Activated CD8-positive, alpha-beta memory T cell treated with anti-CD3 and anti-CD28 coated beads for 36 hours (primary cell): ENCODE data around the gene RPS26. TPM values are rescaled to one million over a fixed set of nuclear protein-coding genes. Genes with fewer than 3 reads are reported as not detected.

Experiments
- CTCF ChIA-PET: fragments of 350-600 bp; sonication (Branson Sonifier 250); formaldehyde crosslinking; loops from one replicate; lab custom pipeline; 2021; ENCODE audit warnings: antibody characterized with exemption; lab: Charles Lee
- POLR2A ChIA-PET: fragments of 350-600 bp; sonication (Branson Sonifier 250); formaldehyde crosslinking; loops from one replicate; lab custom pipeline; 2021; ENCODE audit warnings: antibody characterized with exemption; lab: Charles Lee
- total RNA-seq, 2 experiments: library from RNA; stranded (reverse); gene quantifications; one replicate each; pipeline ENCODE4 v1.2.3, GENCODE V29; 2021

Gene RPS26
- total RNA-seq, 2 experiments from 2014 or later: 44.3 to 47.0 TPM

GRCh38 chr12:56086608-56087007 lies 44.9 kb downstream of the RPS26 start:
- POLR2A ChIA-PET: interaction anchor here (0.6 kb wide), 1 partner anchor 65 kb away, joined by 4 read pairs; the partner anchor contains the start of gene MYL6B
- CTCF ChIA-PET: interaction anchor here (0.5 to 1.4 kb wide), 5 partner anchors 20 to 348 kb away, joined by 3 to 4 read pairs (median 3); no protein-coding TSS in a partner anchor

- POLR2A ChIA-PET: no interaction called here
- CTCF ChIA-PET: interaction anchor here (0.6 to 0.7 kb wide), 2 partner anchors 23 to 166 kb away, joined by 3 read pairs; no protein-coding TSS in a partner anchor
Measured at GRCh38 chr12:56087220-56087619, 45.5 kb downstream of the RPS26 start.

Other genes with a start within 250 kb of the RPS26 start
- gene SARNP, start 224.2 kb upstream of the RPS26 start, total RNA-seq: 10 to 100 TPM; 92.5 to 94.3 TPM
- 10 to 100 TPM; 39.6 to 41.0 TPM for gene ORMDL2, start 223.9 kb upstream of the RPS26 start, total RNA-seq
- 10 to 100 TPM; 37.6 to 38.9 TPM for gene DNAJC14, start 212.3 kb upstream of the RPS26 start, total RNA-seq
- gene MMP19, start 199.0 kb upstream of the RPS26 start, total RNA-seq: not detected
- gene PYM1, start 114.0 kb upstream of the RPS26 start, total RNA-seq: 10 to 100 TPM; 34.8 to 36.2 TPM
- gene DGKA, start 110.8 kb upstream of the RPS26 start, total RNA-seq: 100 to 1,000 TPM; 199 to 219 TPM
- under 1 TPM; 0.46 to 0.50 TPM for gene PMEL, start 75.9 kb upstream of the RPS26 start, total RNA-seq
- gene CDK2, start 75.1 kb upstream of the RPS26 start, total RNA-seq: 100 to 1,000 TPM; 124 to 133 TPM
- gene RAB5B, start 67.8 kb upstream of the RPS26 start, total RNA-seq: 10 to 100 TPM; 27.5 to 32.4 TPM
- gene SUOX, start 44.6 kb upstream of the RPS26 start, total RNA-seq: 1 to 10 TPM; 2.7 TPM
- 10 to 100 TPM; 14.2 to 15.1 TPM for gene IKZF4, start 20.9 kb upstream of the RPS26 start, total RNA-seq
- gene ERBB3, start 38.2 kb downstream of the RPS26 start, total RNA-seq: 1 to 10 TPM in 1 of 2 experiments, under 1 TPM in 1; 0.97 to 1.1 TPM
- gene PA2G4, start 62.6 kb downstream of the RPS26 start, total RNA-seq: 100 to 1,000 TPM; 507 to 514 TPM
- gene RPL41, start 74.7 kb downstream of the RPS26 start, total RNA-seq: 1,000 to 10,000 TPM; 5,323 to 5,325 TPM
- gene ZC3H10, start 76.3 kb downstream of the RPS26 start, total RNA-seq: 1 to 10 TPM; 9.8 TPM
- gene ESYT1, start 86.3 kb downstream of the RPS26 start, total RNA-seq: 100 to 1,000 TPM; 193 to 196 TPM
- gene MYL6B, start 110.7 kb downstream of the RPS26 start, total RNA-seq: 10 to 100 TPM; 68.4 to 75.1 TPM
- 100 to 1,000 TPM; 929 to 938 TPM for gene MYL6, start 116.4 kb downstream of the RPS26 start, total RNA-seq
- 100 to 1,000 TPM; 105 to 108 TPM for gene SMARCC2, start 147.6 kb downstream of the RPS26 start, total RNA-seq
- gene RNF41, start 180.0 kb downstream of the RPS26 start, total RNA-seq: 10 to 100 TPM; 38.9 to 40.2 TPM
- gene NABP2, start 182.4 kb downstream of the RPS26 start, total RNA-seq: 100 to 1,000 TPM; 103 to 106 TPM
- gene SLC39A5, start 188.1 kb downstream of the RPS26 start, total RNA-seq: 1 to 10 TPM in 1 of 2 experiments, under 1 TPM in 1; 0.78 to 1.1 TPM
- gene ANKRD52, start 216.5 kb downstream of the RPS26 start, total RNA-seq: 10 to 100 TPM; 56.4 to 56.5 TPM
- 10 to 100 TPM; 10.2 to 12.1 TPM for gene COQ10A, start 225.0 kb downstream of the RPS26 start, total RNA-seq